H1 (cell line): ENCODE data around the gene RFT1.

ENCODE experiments used
- BCL11A ChIP-seq, 2 experiments: IDR thresholded peaks; one replicate each; pipeline ENCODE4 v1.6.1; 2011; ENCODE audit warnings: low read depth in 2 of 2, low read length in 2 of 2, mild to moderate bottlenecking in 2 of 2
- EZH2 ChIP-seq: fragments of 200-600 bp; sonication (generic); IDR thresholded peaks from 2 replicates; pipeline ENCODE4 v1.7.1; 2012; ENCODE audit warnings: low read depth, mild to moderate bottlenecking, moderate library complexity, low read length, inconsistent platforms; ENCODE audit not compliant: severe bottlenecking
- PHF8 ChIP-seq: fragments of 200-600 bp; sonication (generic); conservative IDR thresholded peaks from 2 replicates; pipeline ENCODE4 v1.7.1; 2012; ENCODE audit warnings: low read depth, mild to moderate bottlenecking, inconsistent platforms, low read length, moderate library complexity
- POLR2A ChIP-seq, 2 experiments: IDR thresholded peaks; 1 replicate in 1 of 2; 2 replicates in 1 of 2; pipeline ENCODE4 v1.6.1; 2011; ENCODE audit warnings: low read depth in 2 of 2, low read length in 2 of 2, mild to moderate bottlenecking in 2 of 2; ENCODE audit errors: control extremely low read depth in 1 of 2
- POLR2AphosphoS5 ChIP-seq: IDR thresholded peaks from 2 replicates; pipeline ENCODE4 v1.6.1; 2011; ENCODE audit warnings: low read depth, low read length
- SP2 ChIP-seq: IDR thresholded peaks from 2 replicates; pipeline ENCODE4 v1.6.1; 2012; ENCODE audit warnings: mild to moderate bottlenecking, low read length, inconsistent platforms
- SUZ12 ChIP-seq: fragments of 200-600 bp; sonication (generic); IDR thresholded peaks from 2 replicates; pipeline ENCODE4 v1.6.1; 2012; ENCODE audit warnings: mild to moderate bottlenecking, inconsistent platforms, low read length, moderate library complexity, mixed read lengths
- TCF12 ChIP-seq: IDR thresholded peaks from 2 replicates; pipeline ENCODE4 v1.6.1; 2011; ENCODE audit warnings: low read depth, mild to moderate bottlenecking, low read length
- YY1 ChIP-seq: IDR thresholded peaks from 2 replicates; pipeline ENCODE4 v1.6.1; 2011; ENCODE audit warnings: low read depth, mild to moderate bottlenecking, low read length
- ZNF274 ChIP-seq: IDR thresholded peaks from 2 replicates; pipeline ENCODE4 v1.7.0; 2012; ENCODE audit warnings: low read length, borderline replicate concordance; ENCODE audit errors: extremely low read depth
- TF ChIP-seq, protein P1 (sequence below), 3 experiments: IDR thresholded peaks; 1 replicate in 2 of 3; 2 replicates in 1 of 3; pipeline versions ENCODE4 v1.5.1 to v1.6.1; 2011; ENCODE audit warnings: low read length in 3 of 3, mild to moderate bottlenecking in 3 of 3, inconsistent platforms in 2 of 3, low read depth in 1 of 3, moderate library complexity in 1 of 3; ENCODE audit not compliant: insufficient read depth in 1 of 3; ENCODE audit errors: control extremely low read depth in 1 of 3

DNA sequence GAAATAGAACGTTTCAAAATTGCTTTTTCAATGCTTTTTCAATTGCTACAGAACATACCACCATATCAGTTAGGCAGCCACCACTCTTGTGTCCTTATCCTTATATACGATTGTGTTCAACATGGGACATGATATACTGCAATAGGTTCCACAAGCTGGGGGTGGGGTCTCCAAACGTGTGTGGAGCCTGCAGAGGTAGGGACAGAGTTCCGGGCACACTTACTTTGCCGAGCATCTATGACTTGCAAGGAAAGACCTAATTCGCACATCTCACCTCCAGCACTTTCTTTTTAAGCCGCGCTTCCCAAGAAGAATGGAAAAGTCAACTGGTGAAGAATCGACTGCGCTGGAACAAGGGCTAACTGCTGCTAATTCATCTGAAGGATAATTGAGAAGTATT, 44.8 kb downstream of the RFT1 start:
- TF ChIP-seq POLR2AphosphoS5 (no peak), EZH2 (no peak), ZNF274 (no peak), TCF12 (no peak), SP2 (no peak), SUZ12 (no peak), PHF8 (no peak), YY1 (no peak), BCL11A (IDR thresholded peaks at IDR 0.05; ENCODE audit: low read depth in 2 of 2, low read length in 2 of 2) (no peak), POLR2A (IDR thresholded peaks at IDR 0.05; ENCODE audit: control extremely low read depth in 1 of 2, low read depth in 2 of 2, low read length in 2 of 2) (no peak)
- TF ChIP-seq, protein P1, sequence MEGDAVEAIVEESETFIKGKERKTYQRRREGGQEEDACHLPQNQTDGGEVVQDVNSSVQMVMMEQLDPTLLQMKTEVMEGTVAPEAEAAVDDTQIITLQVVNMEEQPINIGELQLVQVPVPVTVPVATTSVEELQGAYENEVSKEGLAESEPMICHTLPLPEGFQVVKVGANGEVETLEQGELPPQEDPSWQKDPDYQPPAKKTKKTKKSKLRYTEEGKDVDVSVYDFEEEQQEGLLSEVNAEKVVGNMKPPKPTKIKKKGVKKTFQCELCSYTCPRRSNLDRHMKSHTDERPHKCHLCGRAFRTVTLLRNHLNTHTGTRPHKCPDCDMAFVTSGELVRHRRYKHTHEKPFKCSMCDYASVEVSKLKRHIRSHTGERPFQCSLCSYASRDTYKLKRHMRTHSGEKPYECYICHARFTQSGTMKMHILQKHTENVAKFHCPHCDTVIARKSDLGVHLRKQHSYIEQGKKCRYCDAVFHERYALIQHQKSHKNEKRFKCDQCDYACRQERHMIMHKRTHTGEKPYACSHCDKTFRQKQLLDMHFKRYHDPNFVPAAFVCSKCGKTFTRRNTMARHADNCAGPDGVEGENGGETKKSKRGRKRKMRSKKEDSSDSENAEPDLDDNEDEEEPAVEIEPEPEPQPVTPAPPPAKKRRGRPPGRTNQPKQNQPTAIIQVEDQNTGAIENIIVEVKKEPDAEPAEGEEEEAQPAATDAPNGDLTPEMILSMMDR (IDR thresholded peaks at IDR 0.05; ENCODE audit: control extremely low read depth in 1 of 3, insufficient read depth in 1 of 3, low read depth in 1 of 3, low read length in 3 of 3): no peak
